ENCODE measurements around the gene IL1A. TPM values are rescaled to one million over a fixed set of nuclear protein-coding genes. Genes with fewer than 3 reads are reported as not detected.

The IL1A gene
- total and polyA plus RNA-seq, 9 of the 15 experiments (the other 6 are each of a cell fraction or from before 2014, with no cell fraction given): 0.03 to 0.27 (median 0.14) TPM; not detected in 2

GRCh38 chr2:112728029-112728362 lies 56.3 kb downstream of the IL1A start (continued):
- no peak for TF ChIP-seq MGA (IDR thresholded peaks at IDR 0.05)
- no peak for TF ChIP-seq SIX5 (IDR thresholded peaks at IDR 0.05; ENCODE audit: borderline replicate concordance in 1 of 2, insufficient read depth in 1 of 2, low read depth in 1 of 2, low read length in 2 of 2)

Data from K562 (cell line).